Esophagus squamous epithelium (tissue), 5 donors: ENCODE measurements around the gene TCF3. TPM values are rescaled to one million over a fixed set of nuclear protein-coding genes. Genes with fewer than 3 reads are reported as not detected.

ENCODE experiments used
- DNase-seq: peaks from one replicate; lab custom pipeline; 2025; lab: John Stamatoyannopoulos, UW
- H3K27ac ChIP-seq, 4 donors: fragments of 200-600 bp; sonication (generic); one replicate each; pipeline ENCODE4 v1.5.1; 2016 to 2019; ENCODE audit warnings: mild to moderate bottlenecking in 1 of 4
- H3K27me3 ChIP-seq, 4 donors: fragments of 200-600 bp; sonication (generic); 1 replicate in 3 of 4; 2 replicates in 1 of 4; pipeline versions ENCODE4 v1.5.1 to v1.6.0; 2017 to 2021; ENCODE audit warnings: antibody characterized with exemption in 1 of 4
- H3K36me3 ChIP-seq, 3 donors: fragments of 200-600 bp; sonication (generic); one replicate each; pipeline ENCODE4 v1.5.1; 2016 to 2019
- H3K4me1 ChIP-seq, 3 donors: fragments of 200-600 bp; sonication (generic); one replicate each; pipeline ENCODE4 v1.5.1; 2017 to 2019
- H3K4me3 ChIP-seq, 4 donors: fragments of 200-600 bp; sonication (generic); 1 replicate in 3 of 4; 2 replicates in 1 of 4; pipeline ENCODE4 v1.5.1; 2016 to 2019; ENCODE audit warnings: mild to moderate bottlenecking in 2 of 4, moderate library complexity in 1 of 4
- H3K9me3 ChIP-seq, 3 donors: fragments of 200-600 bp; sonication (generic); one replicate each; pipeline ENCODE4 v1.5.1; 2016 to 2019
- POLR2A ChIP-seq, 4 donors: fragments of 450-650 bp; IDR thresholded peaks; one replicate each; pipeline ENCODE4 v1.6.1; 2017; ENCODE audit warnings: antibody characterized with exemption in 4 of 4, mild to moderate bottlenecking in 4 of 4, moderate library complexity in 3 of 4
- WGBS, 2 donors: methylation state at CpG; one replicate each; pipeline ENCODE4 v1.1.5; 2018; 5-methylcytosine and 5-hydroxymethylcytosine counted together
- intact Hi-C: fragments of 100-400 bp; cut with DNase I; formaldehyde crosslinking; loops from one replicate; pipeline ENCODE4 v1.15.0; 2022
- small RNA-seq, 4 donors: library from RNA; depleted of rRNA; stranded (forward); fragments of <200 nt; gene quantifications; one replicate each; pipeline ENCODE3, GENCODE V24; 2016
- total RNA-seq, 4 donors: library from RNA; depleted of rRNA; stranded (reverse); fragments of >200 nt; gene quantifications; one replicate each; pipeline ENCODE4 v1.1.0, GENCODE V29; 2016
- TF ChIP-seq, protein P1 (sequence below), 6 experiments: fragments of 450-650 bp in 4 of 6; fragments of 200-600 bp in 2 of 6; sonication (generic) in 2 of 6; IDR thresholded peaks; one replicate each; pipeline ENCODE4 v1.5.1; 2016 to 2019; ENCODE audit warnings: antibody characterized with exemption in 6 of 6, mild to moderate bottlenecking in 4 of 6, moderate library complexity in 4 of 6
- donor health status: DM: yes; HTN: yes; CAD: no.

Gene TCF3
- total RNA-seq, 4 donors from 2014 or later: 29.9 to 66.0 (median 47.9) TPM

DNA sequence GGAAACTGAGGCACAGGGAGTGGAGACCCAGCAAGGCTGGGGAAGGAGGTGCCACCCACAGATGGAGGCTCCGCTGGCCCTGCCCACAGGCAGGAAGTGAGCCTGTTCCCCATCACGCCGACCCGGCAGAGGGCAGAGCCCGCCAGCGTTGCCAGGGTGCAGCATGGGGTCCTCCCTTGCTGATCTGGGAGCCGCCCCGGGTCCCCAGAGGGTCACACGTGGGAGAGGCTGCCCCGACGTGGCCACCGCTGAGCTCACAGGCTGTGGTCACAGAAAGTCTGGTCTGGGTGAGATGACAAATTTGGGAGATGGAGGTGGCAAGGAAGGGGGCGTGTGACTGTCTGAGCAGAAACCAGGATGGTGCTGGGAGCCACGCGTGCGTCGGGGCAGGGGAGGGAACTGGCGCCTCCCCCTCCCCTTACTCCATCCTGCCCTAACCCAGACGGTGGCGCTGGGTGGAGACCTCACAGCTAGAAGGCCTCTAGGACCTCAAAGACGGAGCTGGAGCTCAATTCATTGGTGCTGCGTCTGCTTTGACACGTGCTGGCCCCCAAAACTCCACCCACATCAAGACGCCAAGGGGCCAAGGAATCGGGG is 92.0 kb downstream of the TCF3 start:
- H3K27me3 ChIP-seq: no peaks in the 10 kb centered on the region
- intact Hi-C loops: no loop called here
- TF ChIP-seq POLR2A (IDR thresholded peaks at IDR 0.05): no peak
- TF ChIP-seq, protein P1, sequence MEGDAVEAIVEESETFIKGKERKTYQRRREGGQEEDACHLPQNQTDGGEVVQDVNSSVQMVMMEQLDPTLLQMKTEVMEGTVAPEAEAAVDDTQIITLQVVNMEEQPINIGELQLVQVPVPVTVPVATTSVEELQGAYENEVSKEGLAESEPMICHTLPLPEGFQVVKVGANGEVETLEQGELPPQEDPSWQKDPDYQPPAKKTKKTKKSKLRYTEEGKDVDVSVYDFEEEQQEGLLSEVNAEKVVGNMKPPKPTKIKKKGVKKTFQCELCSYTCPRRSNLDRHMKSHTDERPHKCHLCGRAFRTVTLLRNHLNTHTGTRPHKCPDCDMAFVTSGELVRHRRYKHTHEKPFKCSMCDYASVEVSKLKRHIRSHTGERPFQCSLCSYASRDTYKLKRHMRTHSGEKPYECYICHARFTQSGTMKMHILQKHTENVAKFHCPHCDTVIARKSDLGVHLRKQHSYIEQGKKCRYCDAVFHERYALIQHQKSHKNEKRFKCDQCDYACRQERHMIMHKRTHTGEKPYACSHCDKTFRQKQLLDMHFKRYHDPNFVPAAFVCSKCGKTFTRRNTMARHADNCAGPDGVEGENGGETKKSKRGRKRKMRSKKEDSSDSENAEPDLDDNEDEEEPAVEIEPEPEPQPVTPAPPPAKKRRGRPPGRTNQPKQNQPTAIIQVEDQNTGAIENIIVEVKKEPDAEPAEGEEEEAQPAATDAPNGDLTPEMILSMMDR (IDR thresholded peaks at IDR 0.05): no peak
- no peak overlapping the region for H3K4me3 ChIP-seq
- H3K27ac ChIP-seq: no peak overlapping the region
- peaks cover 0 to 2% (median 0%) of the 10 kb centered on the region in 3 donors for H3K4me1 ChIP-seq
- peaks cover 0 to 16% (median 0%) of the 10 kb centered on the region in 3 donors for H3K36me3 ChIP-seq
- no peaks in the 10 kb centered on the region for H3K9me3 ChIP-seq
- WGBS, 2 donors: 90% methylated on average over 2 of the region's 25 CpGs; no CpG with 5 or more reads in 1 of the 2 donors
- no peak for DNase-seq

Small RNA genes within 50 kb of the gene (small RNA-seq; reads per million reads assigned to genes)
- gene AC005943.2: 0 reads per million in 4 donors
- 0 reads per million in 4 donors for gene RN7SL477P
- 0 reads per million in 4 donors for gene RNU6-1223P

Other genes with a start within 250 kb of the TCF3 start
- 10 to 100 TPM; 60.2 to 76.0 (median 69.0) TPM for gene DAZAP1, start 245.0 kb downstream of the TCF3 start, total RNA-seq
- 1,000 to 10,000 TPM; 2,502 to 3,774 (median 3,129) TPM for gene RPS15, start 214.2 kb downstream of the TCF3 start, total RNA-seq
- under 1 TPM in 1 of 4 donors, not detected in 3; under 0.01 TPM for gene APC2, start 202.5 kb downstream of the TCF3 start, total RNA-seq
- gene C19orf25, start 173.4 kb downstream of the TCF3 start, total RNA-seq: 10 to 100 TPM; 17.8 to 24.5 (median 23.0) TPM
- gene PCSK4, start 162.3 kb downstream of the TCF3 start, total RNA-seq: 1 to 10 TPM in 2 of 4 donors, under 1 TPM in 2; 0.35 to 5.5 (median 1.1) TPM
- gene REEP6, start 161.4 kb downstream of the TCF3 start, total RNA-seq: 10 to 100 TPM in 2 of 4 donors, 1 to 10 TPM in 2; 5.7 to 13.8 (median 9.4) TPM
- gene ADAMTSL5, start 139.6 kb downstream of the TCF3 start, total RNA-seq: 10 to 100 TPM; 13.5 to 20.8 (median 18.8) TPM
- gene PLK5, start 128.5 kb downstream of the TCF3 start, total RNA-seq: under 1 TPM in 2 of 4 donors, not detected in 2; 0.19 to 0.66 TPM
- gene MEX3D, start 84.3 kb downstream of the TCF3 start, total RNA-seq: 10 to 100 TPM; 21.4 to 26.6 (median 23.0) TPM
- 10 to 100 TPM; 74.8 to 87.9 (median 84.3) TPM for gene MBD3, start 59.8 kb downstream of the TCF3 start, total RNA-seq
- gene UQCR11, start 47.2 kb downstream of the TCF3 start, total RNA-seq: 10 to 100 TPM; 47.1 to 74.4 (median 59.1) TPM
- gene ONECUT3, start 100.9 kb upstream of the TCF3 start, total RNA-seq: not detected
- 1 to 10 TPM in 2 of 4 donors, under 1 TPM in 2; 0.57 to 3.0 (median 1.4) TPM for gene ATP8B3, start 159.7 kb upstream of the TCF3 start, total RNA-seq
- gene REXO1, start 195.9 kb upstream of the TCF3 start, total RNA-seq: 10 to 100 TPM in 3 of 4 donors, 1 to 10 TPM in 1; 7.5 to 16.4 (median 15.4) TPM
- gene KLF16, start 211.0 kb upstream of the TCF3 start, total RNA-seq: 10 to 100 TPM in 1 of 4 donors, 1 to 10 TPM in 3; 8.3 to 13.5 (median 9.1) TPM
- gene ABHD17A, start 232.9 kb upstream of the TCF3 start, total RNA-seq: 10 to 100 TPM; 78.4 to 91.7 (median 82.9) TPM